ENCODE data around the gene PCNX3. TPM values are rescaled to one million over a fixed set of nuclear protein-coding genes. Genes with fewer than 3 reads are reported as not detected.

PCNX3 gene
- polyA plus RNA-seq, 1 donor from 2014 or later = 7.8 TPM

DNA sequence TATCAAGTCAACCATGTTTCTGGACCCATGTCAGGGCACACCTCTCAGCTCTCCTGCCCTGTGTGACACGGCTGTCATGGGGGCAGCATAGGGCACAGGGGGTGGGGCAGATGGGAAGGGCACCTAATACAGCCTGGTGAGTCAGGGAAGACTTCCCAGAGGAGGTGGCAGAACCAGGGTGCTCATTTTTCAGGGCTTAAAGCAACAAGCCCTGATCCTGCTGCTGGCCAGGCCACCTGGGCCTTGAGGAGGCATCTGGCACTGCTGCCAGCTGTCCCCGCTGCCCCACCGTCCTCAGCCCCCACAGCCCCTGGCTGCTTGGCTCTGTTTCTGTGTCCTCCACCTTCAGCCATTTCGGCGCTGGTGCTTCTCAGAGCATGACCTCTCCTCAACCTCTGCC, 5.9 kb upstream of the PCNX3 start:
- Histone ChIP-seq H3K79me2 (replicated peaks; ENCODE audit: insufficient read depth, low read length) (peaks cover 5% of the 10 kb centered on the region), H3K36me3 (ENCODE audit: insufficient read depth, low read length) (no peaks in the 10 kb centered on the region), H4K20me1 (ENCODE audit: insufficient read depth) (no peaks in the 10 kb centered on the region), H3K4me3 (ENCODE audit: low read length) (no peak overlapping the region), H3K27ac (ENCODE audit: low read length) (no peak overlapping the region), H3K9me2 (ENCODE audit: insufficient read depth, low read length) (no peaks in the 10 kb centered on the region), H3K9me3 (ENCODE audit: low read length) (no peaks in the 10 kb centered on the region), H2AFZ (ENCODE audit: low read depth, low read length) (no peak overlapping the region), H3K27me3 (ENCODE audit: insufficient read depth, low read depth, low read length) (no peaks in the 10 kb centered on the region), H3K9ac (ENCODE audit: low read length) (no peak overlapping the region), H3F3A (ENCODE audit: insufficient read depth, low read length, poor library complexity, severe bottlenecking) (no peaks in the 10 kb centered on the region), H3K4me2 (ENCODE audit: low read length) (no peak overlapping the region)
- no peak for TF ChIP-seq EP300 (conservative IDR thresholded peaks at IDR 0.05; ENCODE audit: poor library complexity, severe bottlenecking)
- no peak for TF ChIP-seq EZH2 (IDR thresholded peaks at IDR 0.05; ENCODE audit: borderline replicate concordance, insufficient read depth, low read length, poor library complexity, severe bottlenecking)
- TF ChIP-seq MXI1 (conservative IDR thresholded peaks at IDR 0.05; ENCODE audit: poor library complexity, severe bottlenecking) = no peak
- TF ChIP-seq RAD21 (conservative IDR thresholded peaks at IDR 0.05) = no peak
- TF ChIP-seq, protein P1, sequence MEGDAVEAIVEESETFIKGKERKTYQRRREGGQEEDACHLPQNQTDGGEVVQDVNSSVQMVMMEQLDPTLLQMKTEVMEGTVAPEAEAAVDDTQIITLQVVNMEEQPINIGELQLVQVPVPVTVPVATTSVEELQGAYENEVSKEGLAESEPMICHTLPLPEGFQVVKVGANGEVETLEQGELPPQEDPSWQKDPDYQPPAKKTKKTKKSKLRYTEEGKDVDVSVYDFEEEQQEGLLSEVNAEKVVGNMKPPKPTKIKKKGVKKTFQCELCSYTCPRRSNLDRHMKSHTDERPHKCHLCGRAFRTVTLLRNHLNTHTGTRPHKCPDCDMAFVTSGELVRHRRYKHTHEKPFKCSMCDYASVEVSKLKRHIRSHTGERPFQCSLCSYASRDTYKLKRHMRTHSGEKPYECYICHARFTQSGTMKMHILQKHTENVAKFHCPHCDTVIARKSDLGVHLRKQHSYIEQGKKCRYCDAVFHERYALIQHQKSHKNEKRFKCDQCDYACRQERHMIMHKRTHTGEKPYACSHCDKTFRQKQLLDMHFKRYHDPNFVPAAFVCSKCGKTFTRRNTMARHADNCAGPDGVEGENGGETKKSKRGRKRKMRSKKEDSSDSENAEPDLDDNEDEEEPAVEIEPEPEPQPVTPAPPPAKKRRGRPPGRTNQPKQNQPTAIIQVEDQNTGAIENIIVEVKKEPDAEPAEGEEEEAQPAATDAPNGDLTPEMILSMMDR (IDR thresholded peaks at IDR 0.05; ENCODE audit: poor library complexity, severe bottlenecking) = no peak
- no peak for TF ChIP-seq POLR2AphosphoS5 (IDR thresholded peaks at IDR 0.05)
- no peak for TF ChIP-seq REST (IDR thresholded peaks at IDR 0.05; ENCODE audit: borderline replicate concordance)
- TF ChIP-seq SMC3 (conservative IDR thresholded peaks at IDR 0.05; ENCODE audit: poor library complexity) = no peak
- TF ChIP-seq TAF1 (IDR thresholded peaks at IDR 0.05; ENCODE audit: low read depth) = no peak

GRCh38 chr11:65610404-65610803, 5.2 kb upstream of the PCNX3 start:
- Histone ChIP-seq H2AFZ (ENCODE audit: low read depth, low read length) (no peak overlapping the region), H3K4me2 (ENCODE audit: low read length) (no peak overlapping the region), H4K20me1 (ENCODE audit: insufficient read depth) (no peaks in the 10 kb centered on the region), H3F3A (ENCODE audit: insufficient read depth, low read length, poor library complexity, severe bottlenecking) (no peaks in the 10 kb centered on the region), H3K79me2 (replicated peaks; ENCODE audit: insufficient read depth, low read length) (peaks cover 5% of the 10 kb centered on the region), H3K27me3 (ENCODE audit: insufficient read depth, low read depth, low read length) (no peaks in the 10 kb centered on the region), H3K9ac (ENCODE audit: low read length) (no peak overlapping the region), H3K4me3 (ENCODE audit: low read length) (peak overlapping the region; percentile 81), H3K9me2 (ENCODE audit: insufficient read depth, low read length) (no peaks in the 10 kb centered on the region), H3K27ac (ENCODE audit: low read length) (no peak overlapping the region), H3K36me3 (ENCODE audit: insufficient read depth, low read length) (no peaks in the 10 kb centered on the region), H3K9me3 (ENCODE audit: low read length) (no peaks in the 10 kb centered on the region)
- TF ChIP-seq SMC3 (conservative IDR thresholded peaks at IDR 0.05; ENCODE audit: poor library complexity) (no peak), EZH2 (IDR thresholded peaks at IDR 0.05; ENCODE audit: borderline replicate concordance, insufficient read depth, low read length, poor library complexity, severe bottlenecking) (no peak), TAF1 (IDR thresholded peaks at IDR 0.05; ENCODE audit: low read depth) (no peak), EP300 (conservative IDR thresholded peaks at IDR 0.05; ENCODE audit: poor library complexity, severe bottlenecking) (no peak), MXI1 (conservative IDR thresholded peaks at IDR 0.05; ENCODE audit: poor library complexity, severe bottlenecking) (no peak), RAD21 (conservative IDR thresholded peaks at IDR 0.05) (no peak), POLR2AphosphoS5 (IDR thresholded peaks at IDR 0.05) (no peak), REST (IDR thresholded peaks at IDR 0.05; ENCODE audit: borderline replicate concordance) (no peak)
- TF ChIP-seq, protein P1 (IDR thresholded peaks at IDR 0.05; ENCODE audit: poor library complexity, severe bottlenecking) = no peak
